SJSA1 (cell line): ENCODE measurements around the gene MARCHF10. TPM values are rescaled to one million over a fixed set of nuclear protein-coding genes. Genes with fewer than 3 reads are reported as not detected.
"Not testable (repeated sequence)": the region's sequence is repeated elsewhere in the genome, so short reads cannot be mapped to it uniquely, and the experiment has no call there.

Experiments used
- DNase-seq, 2 experiments: peaks; one replicate each; pipeline ENCODE4 v3.0.0-alpha.2; 2015 to 2020; ENCODE audit warnings: low spot score in 2 of 2, low read depth in 1 of 2
- H3K27ac ChIP-seq: fragments of 250-450 bp; sonication (Bioruptor Pico); 2 replicates; pipeline ENCODE4 v1.5.1; 2020; ENCODE audit warnings: mild to moderate bottlenecking, moderate library complexity
- H3K27me3 ChIP-seq: fragments of 250-450 bp; sonication (Bioruptor Pico); replicated peaks from 2 replicates; pipeline ENCODE4 v1.5.1; 2020; ENCODE audit warnings: mild to moderate bottlenecking, moderate library complexity
- H3K36me3 ChIP-seq: fragments of 250-450 bp; sonication (Bioruptor Pico); 2 replicates; pipeline ENCODE4 v1.5.1; 2020; ENCODE audit warnings: mild to moderate bottlenecking
- H3K4me1 ChIP-seq: fragments of 250-450 bp; sonication (Bioruptor Pico); replicated peaks from 2 replicates; pipeline ENCODE4 v1.6.1; 2021; ENCODE audit warnings: mild to moderate bottlenecking
- H3K4me3 ChIP-seq: fragments of 250-450 bp; sonication (Bioruptor Pico); 2 replicates; pipeline ENCODE4 v1.5.1; 2020; ENCODE audit warnings: mild to moderate bottlenecking
- H3K9me3 ChIP-seq: fragments of 250-450 bp; sonication (Bioruptor Pico); replicated peaks from 2 replicates; pipeline ENCODE4 v1.5.1; 2020; ENCODE audit warnings: mild to moderate bottlenecking
- total RNA-seq: library from RNA; depleted of rRNA; stranded (reverse); fragments of >200 nt; shearing (Covaris generic); gene quantifications from 2 replicates; pipeline ENCODE4 v1.2.3, GENCODE V29; 2014; rRNA removed

MARCHF10 gene, protein sequence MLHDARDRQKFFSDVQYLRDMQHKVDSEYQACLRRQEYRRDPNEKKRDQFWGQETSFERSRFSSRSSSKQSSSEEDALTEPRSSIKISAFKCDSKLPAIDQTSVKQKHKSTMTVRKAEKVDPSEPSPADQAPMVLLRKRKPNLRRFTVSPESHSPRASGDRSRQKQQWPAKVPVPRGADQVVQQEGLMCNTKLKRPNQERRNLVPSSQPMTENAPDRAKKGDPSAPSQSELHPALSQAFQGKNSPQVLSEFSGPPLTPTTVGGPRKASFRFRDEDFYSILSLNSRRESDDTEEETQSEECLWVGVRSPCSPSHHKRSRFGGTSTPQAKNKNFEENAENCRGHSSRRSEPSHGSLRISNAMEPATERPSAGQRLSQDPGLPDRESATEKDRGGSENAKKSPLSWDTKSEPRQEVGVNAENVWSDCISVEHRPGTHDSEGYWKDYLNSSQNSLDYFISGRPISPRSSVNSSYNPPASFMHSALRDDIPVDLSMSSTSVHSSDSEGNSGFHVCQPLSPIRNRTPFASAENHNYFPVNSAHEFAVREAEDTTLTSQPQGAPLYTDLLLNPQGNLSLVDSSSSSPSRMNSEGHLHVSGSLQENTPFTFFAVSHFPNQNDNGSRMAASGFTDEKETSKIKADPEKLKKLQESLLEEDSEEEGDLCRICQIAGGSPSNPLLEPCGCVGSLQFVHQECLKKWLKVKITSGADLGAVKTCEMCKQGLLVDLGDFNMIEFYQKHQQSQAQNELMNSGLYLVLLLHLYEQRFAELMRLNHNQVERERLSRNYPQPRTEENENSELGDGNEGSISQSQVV
- total RNA-seq: 0.31 and 0.71 TPM in 2 replicates

DNA sequence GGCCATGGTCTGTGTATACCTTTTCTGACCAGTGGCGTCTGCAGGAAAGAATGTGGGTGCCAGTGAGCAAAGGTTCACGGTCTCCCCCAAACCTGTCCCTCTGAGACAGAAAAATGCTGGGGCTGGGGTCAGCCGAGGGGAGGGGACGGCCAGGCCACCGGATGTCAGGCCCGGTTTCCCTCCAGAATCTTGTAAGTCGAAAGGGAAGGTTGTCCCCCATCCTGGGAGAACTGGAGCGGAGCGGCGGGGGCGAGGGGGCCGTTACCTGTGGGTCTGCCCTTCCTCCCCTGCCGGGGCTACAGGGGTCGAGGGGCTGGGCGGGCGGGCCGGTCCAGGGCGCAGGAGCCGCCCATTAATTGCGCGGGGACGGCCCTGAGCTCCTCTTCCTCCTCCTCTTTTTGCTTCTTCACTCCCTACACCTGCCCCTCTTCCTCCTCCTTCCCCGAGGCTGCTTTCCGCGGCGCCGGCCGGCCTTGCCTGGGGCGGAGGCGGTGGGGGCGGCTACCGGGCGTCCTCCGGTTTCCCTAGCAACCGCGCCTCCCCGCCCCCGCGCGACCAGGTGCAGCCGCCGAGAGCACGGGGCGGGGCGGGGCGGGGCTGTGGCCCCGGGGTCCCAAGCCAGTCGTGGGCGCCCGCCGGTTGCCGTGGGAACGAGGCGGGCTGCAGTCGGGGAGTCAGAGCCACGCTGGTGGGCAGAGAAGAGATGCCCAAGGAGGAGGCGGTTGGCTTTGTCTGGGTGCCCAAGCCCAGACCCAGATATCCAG lies at the start of gene MARCHF10:
Gene MARCHF10, minus strand, starts transcription at position 503 of the 764 bp plus-strand sequence. CDS start 6,579 bp downstream, outside the sequence.
- H3K9me3 ChIP-seq: no peaks in the 10 kb centered on the region
- DNase-seq: peak in 1 of 2 experiments; percentile 43
- H3K4me1 ChIP-seq: peaks cover 9% of the 10 kb centered on the region
- H3K27me3 ChIP-seq: no peaks in the 10 kb centered on the region
- no peaks in the 10 kb centered on the region for H3K36me3 ChIP-seq
- H3K4me3 ChIP-seq: no peak within 1 kb of the TSS
- no peak within 1 kb of the TSS for H3K27ac ChIP-seq

DNA sequence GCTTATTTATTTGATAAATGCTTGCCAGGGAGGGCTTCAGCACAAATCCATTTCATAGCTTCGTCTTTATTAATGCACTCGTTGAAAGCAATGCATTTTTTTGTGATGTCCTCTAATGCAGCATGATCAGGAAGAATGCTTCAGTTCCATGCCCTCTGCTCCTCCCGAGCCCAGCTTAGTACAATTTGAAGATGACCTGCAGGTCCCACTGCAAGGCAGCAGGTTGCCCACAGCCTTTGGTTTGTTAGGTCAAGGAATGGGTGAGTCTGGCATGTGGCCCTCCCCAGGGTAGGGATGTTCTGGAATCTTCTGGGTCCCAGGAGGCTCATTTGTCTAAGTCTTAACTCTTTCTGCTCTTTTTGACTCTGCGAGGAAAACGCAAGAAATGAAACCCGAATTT lies 49.4 kb upstream of the MARCHF10 start:
- Histone ChIP-seq H3K27ac (no peak overlapping the region), H3K36me3 (no peaks in the 10 kb centered on the region), H3K9me3 (0 out of 2 replicates have a peak, but pooled peaks cover 2% of the 10 kb centered on the region), H3K4me1 (no peaks in the 10 kb centered on the region), H3K4me3 (no peak overlapping the region), H3K27me3 (peaks cover 8% of the 10 kb centered on the region)
- DNase-seq: no peak

DNA sequence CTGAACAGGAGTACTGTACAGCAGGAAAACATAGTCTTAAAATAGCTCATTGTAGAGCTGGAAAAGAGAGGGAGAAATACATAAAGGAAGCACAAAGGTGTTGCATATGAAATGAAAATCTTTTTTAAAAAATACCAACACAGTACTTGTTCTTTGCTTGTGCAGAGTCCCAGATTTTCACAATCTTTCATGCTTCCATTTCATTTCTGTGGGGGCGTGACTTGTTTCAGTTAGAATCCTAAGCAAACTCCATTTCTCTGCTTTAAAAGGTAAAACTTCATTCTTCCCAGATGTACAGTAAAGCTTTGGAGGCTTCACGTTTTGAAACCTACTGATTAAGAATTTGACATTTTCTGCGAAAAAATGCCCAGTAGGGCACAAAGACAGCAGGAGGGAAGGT lies 48.5 kb upstream of the MARCHF10 start:
- DNase-seq: no peak
- H3K27me3 ChIP-seq: peaks cover 8% of the 10 kb centered on the region
- no peak overlapping the region for H3K27ac ChIP-seq
- H3K36me3 ChIP-seq: no peaks in the 10 kb centered on the region
- no peaks in the 10 kb centered on the region for H3K9me3 ChIP-seq
- H3K4me1 ChIP-seq: no peaks in the 10 kb centered on the region
- no peak overlapping the region for H3K4me3 ChIP-seq

DNA sequence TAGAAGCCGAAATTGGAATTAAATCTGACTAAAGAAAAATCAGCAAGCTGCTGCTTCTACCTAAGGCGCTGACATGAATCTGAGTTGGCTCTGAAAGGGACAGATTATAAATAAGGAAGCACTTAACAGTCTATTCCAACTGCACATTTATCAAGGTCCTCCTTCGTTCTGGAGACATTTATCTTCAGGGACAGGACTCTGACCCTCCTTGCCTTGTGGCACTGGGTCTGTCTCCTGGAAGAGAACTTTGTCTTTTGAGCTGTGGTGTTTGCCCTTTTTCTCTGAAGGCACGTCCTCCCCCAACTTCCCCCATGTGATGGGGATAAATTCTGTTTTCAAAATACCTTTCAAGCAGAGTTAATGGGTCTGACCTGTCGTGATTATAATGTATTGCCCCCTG lies 47.0 kb upstream of the MARCHF10 start:
- Histone ChIP-seq H3K27ac (no peak overlapping the region), H3K27me3 (peaks cover 8% of the 10 kb centered on the region), H3K9me3 (no peaks in the 10 kb centered on the region), H3K36me3 (no peaks in the 10 kb centered on the region), H3K4me1 (no peaks in the 10 kb centered on the region), H3K4me3 (no peak overlapping the region)
- no peak for DNase-seq

DNA sequence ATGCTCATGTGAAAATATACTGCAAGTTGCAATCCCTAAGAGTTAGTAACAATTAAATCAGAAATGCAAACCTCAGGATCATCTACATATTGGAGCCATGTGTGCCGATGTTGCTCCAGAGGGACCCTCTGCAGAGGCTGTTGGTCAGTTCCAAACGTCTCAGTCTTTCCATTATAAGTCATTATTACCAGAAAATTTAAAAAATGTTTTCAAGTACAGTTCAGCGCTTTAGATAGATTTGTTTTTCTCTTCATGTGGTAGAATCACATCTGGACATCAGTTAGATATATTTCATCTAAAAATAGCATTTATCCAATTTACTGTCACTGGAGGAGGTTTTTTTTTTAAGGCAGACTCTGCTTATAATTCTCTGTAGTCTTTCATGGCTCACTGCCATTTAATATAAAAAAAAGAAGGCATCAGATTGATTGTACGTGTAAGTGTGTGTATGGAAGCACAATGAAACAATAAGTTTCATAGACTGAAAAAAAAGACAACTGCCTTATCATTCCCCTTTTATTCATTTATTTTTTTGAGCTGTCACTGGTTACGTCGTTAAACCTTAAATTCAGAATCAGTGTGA lies 46.1 kb upstream of the MARCHF10 start:
- Histone ChIP-seq H3K27me3 (peaks cover 3% of the 10 kb centered on the region), H3K27ac (no peak overlapping the region), H3K36me3 (no peaks in the 10 kb centered on the region), H3K9me3 (no peaks in the 10 kb centered on the region), H3K4me3 (no peak overlapping the region), H3K4me1 (no peaks in the 10 kb centered on the region)
- no peak for DNase-seq

DNA sequence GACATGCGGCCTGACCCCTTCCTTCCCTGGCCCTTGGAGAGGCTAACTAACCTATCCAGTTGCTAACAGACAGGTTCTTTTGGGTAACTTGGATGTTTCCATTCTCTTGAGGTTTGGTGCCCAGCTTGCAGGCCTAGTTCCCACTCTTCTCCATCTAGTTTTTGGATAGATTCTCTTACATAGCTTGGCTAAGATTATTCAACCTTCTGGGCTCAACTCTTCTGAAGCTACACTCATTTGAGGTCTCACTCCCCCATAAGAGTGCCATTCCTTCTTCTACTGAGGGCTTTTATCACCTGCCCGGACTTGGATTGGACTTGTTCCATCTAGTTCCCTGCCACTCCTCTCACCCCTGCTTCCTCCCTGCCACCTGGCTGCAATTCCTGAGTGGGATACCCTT lies 44.1 kb upstream of the MARCHF10 start:
- Histone ChIP-seq H3K36me3 (no peaks in the 10 kb centered on the region), H3K4me3 (no peak overlapping the region), H3K9me3 (no peaks in the 10 kb centered on the region), H3K27ac (no peak overlapping the region), H3K4me1 (no peaks in the 10 kb centered on the region), H3K27me3 (no peaks in the 10 kb centered on the region; the same call in 1 of the 2 replicates)
- DNase-seq: peak in 1 of 2 experiments; percentile 29

DNA sequence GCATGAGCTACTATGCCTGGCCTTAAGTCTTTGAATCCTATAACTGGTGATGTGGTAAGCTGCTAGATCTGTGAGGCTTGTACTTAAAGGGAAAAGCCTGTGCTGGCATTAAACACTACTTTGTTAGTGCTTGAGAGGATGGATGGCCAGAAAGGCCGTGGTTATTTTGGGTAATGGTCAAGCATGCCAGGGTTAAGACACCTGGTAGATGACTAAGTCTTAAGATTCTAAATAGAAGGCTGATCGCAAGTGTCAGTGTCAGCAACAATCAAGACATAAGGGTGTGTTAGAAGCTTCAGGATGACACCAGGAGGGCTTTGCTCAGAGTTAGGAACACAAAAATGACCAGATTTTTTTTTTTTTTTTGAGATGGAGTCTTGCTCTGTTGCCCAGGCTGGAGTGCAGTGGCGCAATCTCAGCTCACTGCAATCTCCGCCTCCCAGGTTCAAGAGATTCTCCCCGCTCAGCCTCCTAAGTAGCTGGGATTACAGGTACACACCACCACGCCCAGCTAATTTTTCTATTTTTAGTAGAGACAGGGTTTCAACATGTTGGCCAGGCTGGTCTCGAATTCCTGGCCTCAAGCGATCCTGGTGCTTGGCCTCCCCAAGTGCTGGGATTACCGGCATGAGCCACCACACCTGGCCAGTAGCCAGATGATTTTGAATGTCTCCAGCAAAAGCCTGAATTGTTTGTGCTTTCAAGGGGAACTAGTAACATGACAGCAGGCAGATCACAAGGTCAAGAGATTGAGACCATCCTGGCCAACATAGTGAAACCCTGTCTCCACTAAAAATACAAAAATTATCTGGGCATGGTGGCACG lies 41.7 kb upstream of the MARCHF10 start:
- DNase-seq: peak in 1 of 2 experiments; percentile 18
- not testable (repeated sequence) for H3K27me3 ChIP-seq, H3K4me1 ChIP-seq, H3K36me3 ChIP-seq, H3K9me3 ChIP-seq, H3K4me3 ChIP-seq, H3K27ac ChIP-seq

DNA sequence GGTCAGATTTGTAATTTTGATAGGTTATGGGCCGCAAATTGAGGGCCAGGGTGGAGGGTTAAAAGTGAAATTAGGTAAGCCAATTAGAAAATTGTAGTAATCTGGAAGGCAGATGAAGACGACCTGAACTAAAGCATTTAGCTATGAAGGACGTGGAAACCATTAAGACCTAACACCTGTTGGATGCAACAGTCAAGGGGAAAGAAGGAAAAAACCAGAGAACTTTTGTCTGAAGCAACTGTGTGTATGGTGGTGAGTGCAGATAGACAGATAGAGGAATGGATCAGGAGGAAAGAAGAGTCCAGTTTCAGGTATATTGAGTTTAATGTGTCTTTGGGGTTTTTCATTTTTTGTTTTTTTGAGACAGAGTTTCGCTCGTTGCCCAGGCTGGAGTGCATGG lies 40.2 kb upstream of the MARCHF10 start:
- no peak for DNase-seq
- no peaks in the 10 kb centered on the region for H3K27me3 ChIP-seq
- H3K4me1 ChIP-seq: no peaks in the 10 kb centered on the region
- no peaks in the 10 kb centered on the region for H3K36me3 ChIP-seq
- no peak overlapping the region for H3K4me3 ChIP-seq
- no peaks in the 10 kb centered on the region for H3K9me3 ChIP-seq
- H3K27ac ChIP-seq: no peak overlapping the region

DNA sequence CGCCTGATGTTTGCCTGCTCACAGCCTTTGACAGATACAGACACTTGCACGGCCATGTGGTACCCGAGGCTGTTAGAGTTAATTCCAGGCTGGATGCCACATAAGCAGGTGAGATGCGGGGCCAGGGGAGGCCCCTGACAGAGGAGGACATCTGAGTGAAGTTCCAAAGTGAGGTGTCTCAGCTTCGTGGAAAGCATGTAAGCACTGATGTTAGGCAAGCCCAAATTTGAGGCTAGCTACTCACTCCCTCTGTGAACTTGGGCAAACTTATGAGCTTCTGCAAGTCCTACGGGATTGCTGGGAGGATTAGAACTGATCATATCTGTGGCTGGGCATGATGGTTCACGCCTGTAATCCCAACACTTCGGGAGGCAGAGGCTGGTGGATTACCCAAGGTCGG lies 39.3 kb upstream of the MARCHF10 start:
- Histone ChIP-seq H3K9me3 (no peaks in the 10 kb centered on the region), H3K4me3 (no peak overlapping the region), H3K36me3 (no peaks in the 10 kb centered on the region), H3K27ac (no peak overlapping the region), H3K27me3 (no peaks in the 10 kb centered on the region), H3K4me1 (no peaks in the 10 kb centered on the region)
- peak in 1 of 2 experiments; percentile 30 for DNase-seq

DNA sequence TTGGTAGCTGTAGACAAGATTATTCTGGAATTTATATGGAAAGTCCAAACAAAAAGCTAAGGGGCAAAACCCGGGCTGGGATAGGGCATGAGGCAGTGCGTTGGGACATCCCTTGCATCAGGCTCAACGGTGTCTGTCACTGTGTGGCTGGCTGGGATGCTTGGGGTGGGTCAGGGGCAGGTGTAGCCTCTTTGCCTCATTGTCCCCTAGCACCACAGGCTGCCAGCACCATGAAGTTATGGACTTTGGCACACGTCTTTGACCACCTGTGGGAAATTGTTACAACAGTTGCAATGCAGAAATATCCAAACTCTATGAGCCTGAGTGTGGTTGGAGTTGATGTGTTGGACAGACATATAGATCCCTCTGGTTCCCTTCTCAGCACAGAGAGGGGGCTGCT lies 32.8 kb upstream of the MARCHF10 start:
- Histone ChIP-seq H3K9me3 (no peaks in the 10 kb centered on the region), H3K27me3 (no peaks in the 10 kb centered on the region; the same call in 1 of the 2 replicates), H3K36me3 (no peaks in the 10 kb centered on the region), H3K4me3 (no peak overlapping the region), H3K27ac (no peak overlapping the region), H3K4me1 (no peaks in the 10 kb centered on the region)
- DNase-seq: peak in 1 of 2 experiments; percentile 22

DNA sequence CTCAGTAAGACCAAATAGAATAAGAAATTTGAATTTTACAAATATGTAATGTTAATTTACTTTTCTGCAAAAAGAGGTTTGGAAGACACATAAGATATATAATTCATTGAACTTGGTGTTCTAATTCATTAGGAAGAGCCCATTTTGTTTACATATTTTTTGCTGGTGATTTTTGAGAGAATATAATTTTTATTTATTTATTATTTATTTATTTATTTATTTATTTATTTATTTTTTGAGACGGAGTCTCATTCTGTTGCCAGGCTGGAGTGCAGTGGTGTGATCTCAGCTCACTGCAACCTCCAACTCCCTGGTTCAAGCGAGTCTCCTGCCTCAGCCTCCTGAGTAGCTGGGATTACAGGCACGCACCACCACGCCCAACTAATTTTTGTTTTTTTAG lies 25.7 kb upstream of the MARCHF10 start:
- not testable (repeated sequence) for H3K4me1 ChIP-seq, H3K27me3 ChIP-seq, H3K9me3 ChIP-seq, H3K36me3 ChIP-seq, H3K4me3 ChIP-seq, DNase-seq, H3K27ac ChIP-seq

DNA sequence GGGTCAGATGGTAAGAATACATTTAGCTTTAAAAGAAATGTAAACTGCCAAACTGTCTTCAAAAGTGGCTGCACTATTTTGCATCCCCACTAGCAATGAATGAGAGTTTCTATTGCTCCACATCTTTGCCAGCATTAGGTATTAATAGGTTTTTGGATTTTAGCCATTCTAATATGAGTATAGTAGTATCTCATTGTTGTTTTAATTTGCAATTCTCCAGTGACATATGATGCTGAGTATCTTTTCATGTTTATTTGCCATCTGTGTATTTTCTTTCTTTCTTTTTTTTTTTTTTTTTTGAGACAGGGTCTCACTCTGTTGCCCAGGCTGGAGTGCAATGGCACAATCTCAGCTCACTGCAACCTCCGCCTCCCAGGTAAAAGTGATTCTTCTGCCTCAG lies 24.3 kb upstream of the MARCHF10 start:
- Histone ChIP-seq H3K4me1 (no peaks in the 10 kb centered on the region), H3K9me3 (no peaks in the 10 kb centered on the region), H3K27ac (no peak overlapping the region), H3K36me3 (no peaks in the 10 kb centered on the region), H3K4me3 (no peak overlapping the region), H3K27me3 (no peaks in the 10 kb centered on the region)
- DNase-seq: no peak

DNA sequence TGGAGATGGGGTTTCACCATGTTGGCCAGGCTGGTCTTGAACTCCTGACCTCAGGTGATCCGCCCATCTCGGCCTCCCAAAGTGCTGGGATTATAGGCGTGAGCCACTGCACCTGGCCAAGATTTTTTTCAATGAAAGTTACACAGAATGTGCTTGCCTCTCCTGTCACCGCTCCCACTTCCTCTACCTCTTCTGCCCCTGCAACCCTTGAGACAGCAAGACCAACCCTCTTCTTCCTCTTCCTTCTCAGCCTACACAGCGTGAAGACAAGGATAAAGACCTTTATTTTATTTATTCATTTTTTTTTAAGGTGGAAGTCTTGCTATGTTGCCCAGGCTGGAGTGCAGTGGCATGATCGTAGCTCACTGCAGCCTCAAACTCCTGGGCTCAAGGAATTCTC lies 23.0 kb upstream of the MARCHF10 start:
- H3K4me1 ChIP-seq, H3K4me3 ChIP-seq, H3K27me3 ChIP-seq, H3K36me3 ChIP-seq, H3K9me3 ChIP-seq, H3K27ac ChIP-seq, DNase-seq: not testable (repeated sequence)
